Activated CD8-positive, alpha-beta T cell treated with anti-CD3 and anti-CD28 coated beads for 36 hours (primary cell): ENCODE data around the gene TMEM201. TPM values are rescaled to one million over a fixed set of nuclear protein-coding genes. Genes with fewer than 3 reads are reported as not detected.
"Not testable (repeated sequence)": the region's sequence is repeated elsewhere in the genome, so short reads cannot be mapped to it uniquely, and the experiment has no call there.

Source experiments
- ATAC-seq: fragments of 200-7000 bp; cut with Tn5 transposase; one replicate; pipeline ENCODE4 v1.10.0; 2021; ENCODE audit warnings: mild to moderate bottlenecking, moderate library complexity
- CTCF ChIA-PET: fragments of 350-600 bp; sonication (Branson Sonifier 250); formaldehyde crosslinking; loops from one replicate; lab custom pipeline; 2021; ENCODE audit warnings: antibody characterized with exemption; lab: Charles Lee
- POLR2A ChIA-PET: fragments of 350-600 bp; sonication (Branson Sonifier 250); formaldehyde crosslinking; loops from one replicate; lab custom pipeline; 2021; ENCODE audit warnings: antibody characterized with exemption; lab: Charles Lee
- DNase-seq: peaks from one replicate; pipeline ENCODE4 v3.0.0-alpha.2; 2020
- H3K27ac Mint-ChIP-seq: one replicate; pipeline ENCODE4 v1.8.0; 2021; ENCODE audit warnings: mild to moderate bottlenecking, mixed read lengths
- H3K27me3 Mint-ChIP-seq: one replicate; pipeline ENCODE4 v1.8.0; 2021; ENCODE audit warnings: mixed read lengths
- H3K36me3 Mint-ChIP-seq: one replicate; pipeline ENCODE4 v1.8.0; 2021; ENCODE audit warnings: low read depth, mixed read lengths
- H3K4me1 Mint-ChIP-seq: one replicate; pipeline ENCODE4 v1.8.0; 2021; ENCODE audit warnings: low read depth, mixed read lengths
- H3K4me3 Mint-ChIP-seq: one replicate; pipeline ENCODE4 v1.8.0; 2021; ENCODE audit warnings: mild to moderate bottlenecking, moderate library complexity, mixed read lengths
- H3K9me3 Mint-ChIP-seq: one replicate; pipeline ENCODE4 v1.8.0; 2021; ENCODE audit warnings: mixed read lengths
- intact Hi-C: fragments of 100-400 bp; cut with micrococcal nuclease; formaldehyde crosslinking; loops from one replicate; pipeline ENCODE4 v1.10.0; 2022
- total RNA-seq, 2 experiments: library from RNA; stranded (reverse); gene quantifications; one replicate each; pipeline ENCODE4 v1.2.3, GENCODE V29; 2021
- TF ChIP-seq, protein P1 (sequence below): fragments of 200-600 bp; IDR thresholded peaks from one replicate; pipeline ENCODE4 v1.8.0; 2022; ENCODE audit warnings: antibody characterized with exemption, mild to moderate bottlenecking

TMEM201 gene
- total RNA-seq, 2 experiments from 2014 or later = 16.2 to 18.1 TPM

DNA sequence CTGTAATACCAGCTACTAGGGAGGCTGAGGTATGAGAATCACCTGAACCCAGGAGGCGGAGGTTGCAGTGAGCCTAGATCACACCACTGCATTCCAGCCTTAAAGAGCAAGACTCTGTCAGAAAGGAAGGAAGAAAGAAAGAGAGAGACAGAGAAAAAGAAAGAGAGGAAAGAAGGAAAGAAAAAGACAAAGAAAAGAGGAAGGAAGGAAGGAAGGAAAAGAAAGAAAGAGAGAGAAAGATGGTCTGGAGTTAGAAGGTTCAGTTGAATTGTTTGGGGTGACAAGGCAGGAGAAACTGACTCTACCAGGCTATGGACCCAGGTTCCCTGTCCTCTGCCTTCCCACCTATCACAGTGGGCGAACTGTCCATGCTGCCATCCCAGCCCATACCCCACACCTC, 35.4 kb downstream of the TMEM201 start:
- Mint-ChIP-seq H3K9me3 (no peaks in the 10 kb centered on the region), H3K4me1 (peaks cover 24% of the 10 kb centered on the region), H3K27ac (no peak overlapping the region), H3K36me3 (peaks cover 8% of the 10 kb centered on the region), H3K27me3 (peaks cover 3% of the 10 kb centered on the region), H3K4me3 (no peak overlapping the region)
- intact Hi-C loops = no loop called here
- no peak for ATAC-seq
- ChIA-PET POLR2A (no interaction called here), CTCF (no interaction called here)
- TF ChIP-seq, protein P1, sequence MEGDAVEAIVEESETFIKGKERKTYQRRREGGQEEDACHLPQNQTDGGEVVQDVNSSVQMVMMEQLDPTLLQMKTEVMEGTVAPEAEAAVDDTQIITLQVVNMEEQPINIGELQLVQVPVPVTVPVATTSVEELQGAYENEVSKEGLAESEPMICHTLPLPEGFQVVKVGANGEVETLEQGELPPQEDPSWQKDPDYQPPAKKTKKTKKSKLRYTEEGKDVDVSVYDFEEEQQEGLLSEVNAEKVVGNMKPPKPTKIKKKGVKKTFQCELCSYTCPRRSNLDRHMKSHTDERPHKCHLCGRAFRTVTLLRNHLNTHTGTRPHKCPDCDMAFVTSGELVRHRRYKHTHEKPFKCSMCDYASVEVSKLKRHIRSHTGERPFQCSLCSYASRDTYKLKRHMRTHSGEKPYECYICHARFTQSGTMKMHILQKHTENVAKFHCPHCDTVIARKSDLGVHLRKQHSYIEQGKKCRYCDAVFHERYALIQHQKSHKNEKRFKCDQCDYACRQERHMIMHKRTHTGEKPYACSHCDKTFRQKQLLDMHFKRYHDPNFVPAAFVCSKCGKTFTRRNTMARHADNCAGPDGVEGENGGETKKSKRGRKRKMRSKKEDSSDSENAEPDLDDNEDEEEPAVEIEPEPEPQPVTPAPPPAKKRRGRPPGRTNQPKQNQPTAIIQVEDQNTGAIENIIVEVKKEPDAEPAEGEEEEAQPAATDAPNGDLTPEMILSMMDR = no peak
- DNase-seq = no peak

DNA sequence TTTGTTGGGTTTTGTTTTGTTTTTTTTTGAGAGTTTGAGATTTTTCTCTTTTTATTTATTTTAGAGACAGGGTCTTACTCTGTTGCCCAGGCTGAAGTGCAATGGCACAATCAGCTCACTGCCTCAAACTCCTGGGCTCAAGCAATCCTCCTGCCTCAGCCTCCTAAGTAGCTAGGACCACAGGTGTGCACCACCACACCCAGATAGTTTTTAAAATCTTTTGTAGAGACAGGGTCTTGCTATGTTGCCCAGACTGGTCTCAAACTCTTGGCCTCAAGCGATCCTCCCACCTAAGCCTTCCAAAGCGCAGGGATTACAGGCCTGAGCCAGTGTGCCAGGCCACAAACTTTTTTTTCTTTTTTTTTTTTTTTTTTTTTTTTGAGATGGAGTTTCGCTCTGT, 36.3 kb downstream of the TMEM201 start:
- not testable (repeated sequence) for ATAC-seq, H3K4me3 Mint-ChIP-seq, H3K27me3 Mint-ChIP-seq, DNase-seq, H3K9me3 Mint-ChIP-seq, H3K27ac Mint-ChIP-seq
- ChIA-PET POLR2A (interaction anchor here (7.6 to 17.1 kb wide), 3 partner anchors 17 to 91 kb away, joined by 120 to 335 read pairs (median 142); partner anchors contain the start of gene PIK3CD), CTCF (interaction anchor here (4.5 to 8.1 kb wide), 2 partner anchors 30 to 243 kb away, joined by 28 to 160 read pairs; partner anchors contain the start of gene PIK3CD)
- Mint-ChIP-seq H3K4me1 (peaks cover 24% of the 10 kb centered on the region), H3K36me3 (peaks cover 12% of the 10 kb centered on the region)
- intact Hi-C loops = loop anchor here (5.0 kb wide), 4 partner anchors 47 to 242 kb away; no protein-coding TSS in a partner anchor

DNA sequence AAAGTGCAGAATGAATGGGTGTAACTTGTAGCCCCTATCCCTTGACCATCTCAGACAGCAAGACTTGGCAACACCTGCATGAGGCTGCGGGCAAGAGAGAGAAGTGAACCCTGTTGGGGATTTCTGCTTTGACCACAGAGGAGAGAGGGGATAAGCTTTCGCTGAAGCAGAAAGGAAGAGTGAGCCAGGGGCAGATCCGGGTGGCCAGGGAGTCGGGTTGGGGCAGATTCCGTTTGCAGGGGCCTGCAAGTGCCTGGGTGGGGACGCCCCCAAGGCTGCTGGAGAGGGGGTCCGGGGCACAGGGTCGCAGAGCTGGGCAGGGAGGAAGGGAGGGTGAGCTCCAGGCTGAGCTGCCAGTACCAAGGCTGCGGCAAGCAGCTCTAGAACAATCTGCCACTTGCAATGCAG, 37.5 kb downstream of the TMEM201 start:
- H3K27me3 Mint-ChIP-seq = no peaks in the 10 kb centered on the region
- H3K9me3 Mint-ChIP-seq = no peaks in the 10 kb centered on the region
- ATAC-seq (no peak), DNase-seq (peak; percentile 46)
- intact Hi-C loops = loop anchor here (5.0 kb wide), 4 partner anchors 46 to 241 kb away; no protein-coding TSS in a partner anchor
- H3K4me3 Mint-ChIP-seq = peak overlapping the region; percentile 98
- TF ChIP-seq, protein P1 = no peak
- POLR2A ChIA-PET = interaction anchor here (0.8 to 17.1 kb wide), 11 partner anchors 16 to 344 kb away, joined by 3 to 335 read pairs (median 3); partner anchors contain the start of gene PIK3CD
- peak overlapping the region; percentile 31 for H3K27ac Mint-ChIP-seq
- CTCF ChIA-PET = interaction anchor here (0.8 to 8.1 kb wide), 35 partner anchors 8 to 260 kb away, joined by 3 to 160 read pairs (median 6); partner anchors contain the start of gene PIK3CD
- H3K4me1 Mint-ChIP-seq = peaks cover 24% of the 10 kb centered on the region
- peaks cover 24% of the 10 kb centered on the region for H3K36me3 Mint-ChIP-seq

DNA sequence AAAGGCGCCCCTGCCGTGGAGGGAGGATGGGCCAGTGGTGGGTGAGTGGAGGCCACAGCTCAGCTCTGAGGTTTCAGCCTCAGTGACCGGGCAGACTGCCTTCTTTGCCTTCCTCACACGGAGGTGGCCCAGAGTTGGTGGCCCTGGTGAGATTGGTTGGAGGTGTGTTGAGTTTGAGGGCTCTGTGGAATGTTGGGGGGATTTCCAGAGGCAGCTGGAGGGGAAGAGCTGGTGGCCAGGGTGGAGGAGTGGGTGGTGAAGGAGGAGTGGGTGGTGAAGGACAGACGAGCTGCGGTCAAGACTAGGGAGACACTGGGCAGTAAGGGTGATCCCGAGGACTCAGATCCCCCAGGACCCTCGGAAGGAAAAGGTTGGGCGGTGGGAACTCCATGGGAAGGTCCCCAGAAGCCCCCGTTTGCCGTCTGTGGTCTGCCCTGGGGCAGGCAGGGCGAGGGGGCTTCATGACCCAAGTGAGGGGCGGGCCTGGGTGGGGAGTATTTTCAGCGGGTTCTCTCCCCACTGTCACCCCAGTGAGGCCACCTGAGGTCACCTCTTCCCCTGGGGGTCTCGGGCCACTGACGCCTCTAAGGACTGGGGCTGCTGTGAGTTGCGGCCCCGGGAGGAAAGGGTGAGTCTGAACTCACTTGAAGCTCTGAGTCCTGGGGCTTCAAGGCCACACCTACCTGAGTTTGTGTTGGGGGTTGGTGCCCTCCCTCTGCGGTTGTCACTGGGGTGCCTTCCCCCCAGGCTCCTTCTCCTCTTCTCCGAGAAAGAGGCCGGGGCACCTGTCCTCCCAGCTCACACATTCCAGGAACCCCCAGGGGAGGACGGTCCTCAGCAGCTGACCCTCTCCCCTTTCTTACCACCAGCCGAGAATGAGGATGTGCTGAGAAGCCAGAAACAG, 40.1 kb downstream of the TMEM201 start:
- H3K27me3 Mint-ChIP-seq = no peaks in the 10 kb centered on the region
- ATAC-seq = peak; percentile 64
- H3K4me3 Mint-ChIP-seq = peak overlapping the region; percentile 98
- H3K36me3 Mint-ChIP-seq = peaks cover 50% of the 10 kb centered on the region
- no peaks in the 10 kb centered on the region for H3K9me3 Mint-ChIP-seq
- POLR2A ChIA-PET = interaction anchor here (1.0 to 17.1 kb wide), 13 partner anchors 14 to 193 kb away, joined by 3 to 335 read pairs (median 5); partner anchors contain the start of gene PIK3CD
- CTCF ChIA-PET = interaction anchor here (0.8 to 8.1 kb wide), 17 partner anchors 10 to 239 kb away, joined by 3 to 160 read pairs (median 9); partner anchors contain the start of gene PIK3CD
- TF ChIP-seq, protein P1 = no peak
- DNase-seq = peak; percentile 93
- H3K4me1 Mint-ChIP-seq = peaks cover 39% of the 10 kb centered on the region
- peak overlapping the region; percentile 96 for H3K27ac Mint-ChIP-seq
- intact Hi-C loops = loop anchor here (1.0 to 5.0 kb wide), 5 partner anchors 24 to 239 kb away; no protein-coding TSS in a partner anchor
